Small intestine (tissue), 7 donors: ENCODE measurements around the gene CACNA1H. TPM values are rescaled to one million over a fixed set of nuclear protein-coding genes. Genes with fewer than 3 reads are reported as not detected.

ENCODE experiments used
- DNase-seq, 2 donors: peaks; one replicate each; pipeline versions ENCODE4 v3.0.0 to v3.0.0-alpha.2; 2013
- FAIRE-seq: peaks from 2 replicates; lab custom pipeline; 2012; peaks lifted over from hg19 to GRCh38; lab: Jason Lieb, UNC
- H3K27ac ChIP-seq, 3 donors: one replicate each; pipeline ENCODE4 v1.5.1; 2013; ENCODE audit warnings: low read length in 2 of 3, mild to moderate bottlenecking in 2 of 3, control low read depth in 1 of 3, inconsistent platforms in 1 of 3, low read depth in 1 of 3, moderate library complexity in 1 of 3
- H3K27me3 ChIP-seq, 3 donors: one replicate each; pipeline ENCODE4 v1.6.1; 2013; ENCODE audit warnings: low read length in 3 of 3, inconsistent platforms in 1 of 3; ENCODE audit not compliant: control insufficient read depth in 3 of 3, insufficient read depth in 3 of 3
- H3K36me3 ChIP-seq, 3 donors: one replicate each; pipeline ENCODE4 v1.6.1; 2013; ENCODE audit warnings: low read length in 3 of 3, inconsistent platforms in 1 of 3, low read depth in 1 of 3, mild to moderate bottlenecking in 1 of 3, moderate library complexity in 1 of 3; ENCODE audit not compliant: control insufficient read depth in 3 of 3, insufficient read depth in 2 of 3
- H3K4me1 ChIP-seq, 3 donors: one replicate each; pipeline ENCODE4 v1.6.1; 2013; ENCODE audit warnings: low read length in 2 of 3, inconsistent platforms in 1 of 3, low read depth in 1 of 3, mild to moderate bottlenecking in 1 of 3, moderate library complexity in 1 of 3; ENCODE audit not compliant: control insufficient read depth in 3 of 3, insufficient read depth in 2 of 3
- H3K4me3 ChIP-seq, 3 donors: one replicate each; pipeline ENCODE4 v1.5.1; 2013; ENCODE audit warnings: low read length in 3 of 3, control low read depth in 1 of 3, inconsistent platforms in 1 of 3, low read depth in 1 of 3, mild to moderate bottlenecking in 1 of 3, moderate library complexity in 1 of 3
- H3K9me3 ChIP-seq, 2 donors: one replicate each; pipeline ENCODE4 v1.6.1; 2013; ENCODE audit warnings: low read depth in 1 of 2, low read length in 1 of 2; ENCODE audit not compliant: control insufficient read depth in 2 of 2, insufficient read depth in 1 of 2
- WGBS, 3 donors: extraction: QIAGEN DNeasy Blood & Tissue Kit; methylation state at CpG; one replicate each; pipeline ENCODE4 v1.1.7; 2013; 5-methylcytosine and 5-hydroxymethylcytosine counted together
- polyA plus RNA-seq, 4 donors: library from polyadenylated mRNA; stranded (reverse) in 3 of 4; unstranded in 1 of 4; fragments of 200-250 nt in 3 of 4; fragments of 120-200 nt in 1 of 4; gene quantifications; one replicate each; pipeline versions ENCODE4 v1.2.1 to v1.2.3, GENCODE V29; 2013
- donor health status: healthy with polysubstance abuse.
- donor health status: control.
- donor health status: control.
- donor health status: Bipolar disorder and iron deficiency.
- donor health status: healthy.

CACNA1H gene
- polyA plus RNA-seq, 4 donors = 0.22 to 7.0 (median 3.2) TPM

DNA sequence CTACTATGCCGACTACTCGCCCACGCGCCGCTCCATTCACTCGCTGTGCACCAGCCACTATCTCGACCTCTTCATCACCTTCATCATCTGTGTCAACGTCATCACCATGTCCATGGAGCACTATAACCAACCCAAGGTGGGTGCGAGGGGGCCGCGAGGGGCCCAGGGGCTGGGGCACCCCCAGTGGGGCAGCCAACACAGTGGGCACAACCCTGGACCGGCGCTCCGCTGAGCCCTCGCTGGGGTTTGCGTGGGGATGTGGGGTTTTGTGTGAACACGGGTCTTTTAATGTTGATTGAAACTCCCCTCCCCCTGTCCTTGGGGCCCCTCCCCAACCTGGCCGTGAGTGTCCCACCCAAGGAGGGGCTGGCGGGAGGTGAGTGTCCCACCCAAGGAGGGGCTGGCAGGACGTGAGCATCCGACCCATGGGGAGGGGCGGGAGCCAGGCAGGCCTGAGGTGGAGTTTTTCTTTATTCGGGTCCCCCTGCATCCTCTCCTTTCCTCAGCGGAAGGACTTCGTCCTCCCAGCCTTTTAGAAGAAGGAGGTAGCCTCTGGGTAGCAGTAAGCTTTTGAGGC, 61.0 kb downstream of the CACNA1H start:
- 81 to 89% (median 82%) methylated on average over 24 to 25 of the region's 25 CpGs for WGBS, 3 donors
- Histone ChIP-seq H3K27me3 (no peaks in the 10 kb centered on the region), H3K27ac (no peak overlapping the region), H3K36me3 (peaks cover 0 to 9% (median 3%) of the 10 kb centered on the region in 3 donors), H3K9me3 (no peaks in the 10 kb centered on the region), H3K4me1 (no peaks in the 10 kb centered on the region), H3K4me3 (no peak overlapping the region)
- DNase-seq (no peak), FAIRE-seq (no peak)

DNA sequence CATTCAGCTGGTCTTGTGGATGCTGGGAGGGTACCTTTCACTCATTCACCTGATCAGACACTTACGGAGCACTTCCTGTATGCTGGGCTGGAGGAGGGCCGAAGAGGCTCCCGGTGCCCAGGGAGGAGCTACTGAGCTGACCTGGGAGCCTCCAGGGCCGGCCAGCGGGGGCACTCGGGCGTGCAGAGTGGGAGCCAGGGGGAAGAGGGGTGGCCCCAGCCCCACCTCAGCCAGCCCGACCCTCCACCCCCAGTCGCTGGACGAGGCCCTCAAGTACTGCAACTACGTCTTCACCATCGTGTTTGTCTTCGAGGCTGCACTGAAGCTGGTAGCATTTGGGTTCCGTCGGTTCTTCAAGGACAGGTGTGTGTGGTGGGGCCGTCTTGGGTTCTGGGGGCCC, 61.8 kb downstream of the CACNA1H start:
- no peak for DNase-seq
- Histone ChIP-seq H3K27me3 (no peaks in the 10 kb centered on the region), H3K27ac (no peak overlapping the region), H3K4me3 (no peak overlapping the region), H3K9me3 (no peaks in the 10 kb centered on the region), H3K4me1 (no peaks in the 10 kb centered on the region), H3K36me3 (peaks cover 0 to 7% (median 3%) of the 10 kb centered on the region in 3 donors)
- WGBS, 3 donors = 78 to 81% (median 79%) methylated on average over 14 to 16 of the region's 16 CpGs
- FAIRE-seq = no peak

DNA sequence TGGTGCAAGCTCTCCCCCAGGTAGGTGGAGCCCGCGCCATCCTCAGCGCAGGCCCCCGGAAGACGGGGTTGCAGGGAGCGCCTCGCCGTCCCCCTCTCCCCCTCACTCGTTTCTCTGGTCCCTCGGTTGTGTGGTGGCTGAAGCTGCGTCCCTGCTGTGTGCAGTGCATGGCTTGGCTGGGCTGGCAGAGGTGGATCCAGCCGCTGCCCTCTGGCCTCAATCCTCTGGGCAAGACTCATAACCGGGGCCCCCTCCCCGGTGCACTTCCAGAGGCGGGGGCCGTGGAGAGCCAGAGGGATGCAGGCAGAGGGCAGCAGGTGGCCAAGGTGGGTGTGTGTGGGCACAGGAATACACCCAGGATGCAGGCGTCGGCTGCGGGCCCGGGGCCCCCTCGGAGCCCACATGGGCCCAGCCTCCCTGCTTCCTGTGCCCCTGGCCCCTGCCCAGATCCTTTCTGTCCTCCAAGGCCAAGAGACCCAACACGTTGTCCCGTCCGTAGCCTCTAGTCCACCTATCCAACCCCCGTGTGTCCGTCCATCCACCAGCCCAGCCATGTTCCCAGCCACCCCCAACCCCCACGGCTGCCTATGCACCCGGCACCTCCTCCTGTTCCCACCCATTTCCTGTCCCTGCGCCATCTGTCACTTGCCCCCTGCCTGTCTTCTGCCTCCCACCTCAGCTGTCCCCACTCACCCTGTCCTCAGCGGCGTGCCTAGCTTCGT, 62.8 kb downstream of the CACNA1H start:
- FAIRE-seq = no peak
- no peaks in the 10 kb centered on the region for H3K4me1 ChIP-seq
- no peaks in the 10 kb centered on the region for H3K9me3 ChIP-seq
- H3K27ac ChIP-seq = no peak overlapping the region
- 73 to 77% (median 75%) methylated on average over 26 to 32 of the region's 32 CpGs for WGBS, 3 donors
- no peak overlapping the region for H3K4me3 ChIP-seq
- peaks cover 0 to 8% (median 3%) of the 10 kb centered on the region in 3 donors for H3K36me3 ChIP-seq
- no peaks in the 10 kb centered on the region for H3K27me3 ChIP-seq
- no peak for DNase-seq

DNA sequence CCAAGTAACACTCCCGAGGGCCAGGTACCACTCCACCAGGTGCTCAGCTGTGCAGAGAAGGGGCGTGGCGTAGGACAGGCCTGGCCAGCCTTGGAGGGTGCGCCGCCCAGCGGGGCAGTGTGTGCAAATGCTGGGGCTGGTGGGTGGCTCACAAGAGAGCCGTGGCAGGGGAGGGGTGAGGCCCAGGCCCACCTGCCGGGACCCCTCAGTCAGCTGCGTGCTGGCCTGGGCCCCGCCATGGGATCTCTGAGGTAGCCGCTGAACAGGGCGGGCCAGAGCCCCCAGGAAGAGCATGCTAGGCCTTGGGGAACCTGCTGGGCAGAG, 63.4 kb downstream of the CACNA1H start:
- FAIRE-seq = no peak
- 57 to 82% (median 69%) methylated on average over 9 to 12 of the region's 12 CpGs for WGBS, 3 donors

DNA sequence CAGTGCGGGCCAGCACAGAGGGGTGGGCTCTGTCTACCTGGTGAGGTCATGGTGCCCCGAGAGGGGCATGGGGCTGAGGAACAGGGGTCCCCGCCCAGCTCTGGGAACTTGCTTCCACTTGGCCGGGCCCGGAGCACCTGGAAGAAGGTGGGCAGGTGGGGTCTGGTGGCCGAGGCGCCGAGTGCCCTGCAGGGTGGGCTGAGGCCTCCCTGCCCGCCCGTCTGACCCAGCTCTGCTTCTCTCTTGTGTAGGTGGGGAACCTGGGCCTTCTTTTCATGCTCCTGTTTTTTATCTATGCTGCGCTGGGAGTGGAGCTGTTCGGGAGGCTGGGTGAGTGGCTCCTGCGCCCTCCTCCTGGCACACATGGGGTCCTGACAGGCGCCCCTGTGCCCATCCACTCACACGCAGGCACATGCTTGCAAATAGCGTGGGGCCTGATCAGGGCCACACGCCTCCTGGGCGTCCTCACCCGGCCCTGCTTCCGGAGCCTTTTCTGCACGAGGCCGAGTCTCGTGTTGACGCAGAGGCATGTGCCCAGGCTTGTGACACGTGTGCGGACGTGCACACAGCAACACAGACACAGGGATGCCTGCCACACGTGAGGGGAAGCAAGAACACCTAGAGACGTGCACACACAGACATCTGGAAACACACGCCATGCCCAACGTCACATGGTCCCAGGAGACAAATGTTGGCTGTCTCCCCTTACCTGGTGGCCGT, 63.9 kb downstream of the CACNA1H start:
- H3K4me3 ChIP-seq = no peak overlapping the region
- no peaks in the 10 kb centered on the region for H3K27me3 ChIP-seq
- H3K4me1 ChIP-seq = no peaks in the 10 kb centered on the region
- 85 to 93% (median 89%) methylated on average over 24 to 32 of the region's 32 CpGs for WGBS, 3 donors
- no peaks in the 10 kb centered on the region for H3K9me3 ChIP-seq
- DNase-seq = no peak
- H3K36me3 ChIP-seq = peaks cover 0 to 16% (median 3%) of the 10 kb centered on the region in 3 donors
- FAIRE-seq = no peak
- H3K27ac ChIP-seq = no peak overlapping the region

More for the DNA sequence above, 63.4 kb downstream of the CACNA1H start:
- no peaks in the 10 kb centered on the region for H3K4me1 ChIP-seq
- no peaks in the 10 kb centered on the region for H3K9me3 ChIP-seq
- H3K4me3 ChIP-seq = no peak overlapping the region
- H3K27ac ChIP-seq = no peak overlapping the region
- H3K36me3 ChIP-seq = peaks cover 0 to 11% (median 3%) of the 10 kb centered on the region in 3 donors
- no peaks in the 10 kb centered on the region for H3K27me3 ChIP-seq
- no peak for DNase-seq

DNA sequence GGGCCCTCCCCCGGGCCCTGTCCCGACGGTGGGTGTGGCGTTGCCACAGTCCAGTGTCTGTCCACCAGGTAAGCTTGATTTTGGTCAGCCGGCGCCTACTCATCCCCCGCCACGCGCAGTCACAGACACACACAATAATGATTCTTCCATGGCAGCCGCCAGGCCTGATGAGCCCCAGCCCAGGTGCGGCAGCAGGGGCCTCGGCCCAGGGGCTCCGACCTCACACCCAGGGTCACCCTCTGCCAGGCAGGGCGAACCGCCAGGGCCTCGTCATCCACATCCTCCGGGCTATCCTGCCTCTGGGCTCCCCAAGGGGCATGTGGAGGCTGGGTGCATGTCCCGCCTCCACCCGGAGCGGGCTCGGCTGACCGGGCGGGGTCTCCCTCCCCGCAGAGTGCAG, 64.6 kb downstream of the CACNA1H start:
- WGBS, 3 donors = 84 to 90% (median 89%) methylated on average over 24 of the region's 24 CpGs
- H3K9me3 ChIP-seq = no peaks in the 10 kb centered on the region
- FAIRE-seq = no peak

DNA sequence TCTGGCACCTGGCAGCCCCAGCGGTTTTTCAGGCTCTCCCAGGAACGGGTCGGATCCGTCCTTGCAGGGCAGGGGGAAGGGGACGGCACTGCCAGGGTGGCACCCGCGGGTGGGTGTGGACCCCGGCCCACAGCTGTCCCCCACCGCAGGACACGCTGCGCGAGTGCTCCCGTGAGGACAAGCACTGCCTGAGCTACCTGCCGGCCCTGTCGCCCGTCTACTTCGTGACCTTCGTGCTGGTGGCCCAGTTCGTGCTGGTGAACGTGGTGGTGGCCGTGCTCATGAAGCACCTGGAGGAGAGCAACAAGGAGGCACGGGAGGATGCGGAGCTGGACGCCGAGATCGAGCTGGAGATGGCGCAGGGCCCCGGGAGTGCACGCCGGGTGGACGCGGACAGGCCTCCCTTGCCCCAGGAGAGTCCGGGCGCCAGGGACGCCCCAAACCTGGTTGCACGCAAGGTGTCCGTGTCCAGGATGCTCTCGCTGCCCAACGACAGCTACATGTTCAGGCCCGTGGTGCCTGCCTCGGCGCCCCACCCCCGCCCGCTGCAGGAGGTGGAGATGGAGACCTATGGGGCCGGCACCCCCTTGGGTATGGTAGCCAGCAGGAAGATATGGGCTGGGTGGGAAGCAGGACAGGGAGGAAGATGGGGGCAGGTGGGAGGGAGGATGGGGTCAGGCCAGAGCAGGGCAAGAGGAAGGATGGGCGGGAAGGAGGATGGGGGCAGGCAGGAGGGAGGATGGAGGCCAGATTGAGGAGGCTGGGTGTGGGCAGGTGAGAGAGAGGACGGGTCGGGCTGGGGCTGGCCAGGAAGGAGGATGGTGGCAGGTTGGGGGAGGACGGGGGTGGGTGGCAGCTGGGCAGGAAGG, 65.4 kb downstream of the CACNA1H start:
- Histone ChIP-seq H3K4me1 (no peaks in the 10 kb centered on the region), H3K36me3 (peaks cover 0 to 16% (median 3%) of the 10 kb centered on the region in 3 donors)
- WGBS, 3 donors = 87 to 90% (median 89%) methylated on average over 48 to 49 of the region's 49 CpGs

More for the DNA sequence above, 64.6 kb downstream of the CACNA1H start:
- no peaks in the 10 kb centered on the region for H3K4me1 ChIP-seq
- DNase-seq = no peak
- no peak overlapping the region for H3K4me3 ChIP-seq
- peaks cover 0 to 16% (median 3%) of the 10 kb centered on the region in 3 donors for H3K36me3 ChIP-seq
- H3K27me3 ChIP-seq = no peaks in the 10 kb centered on the region
- H3K27ac ChIP-seq = no peak overlapping the region

More for the DNA sequence above, 65.4 kb downstream of the CACNA1H start:
- Histone ChIP-seq H3K27ac (no peak overlapping the region), H3K9me3 (no peaks in the 10 kb centered on the region), H3K27me3 (no peaks in the 10 kb centered on the region), H3K4me3 (no peak overlapping the region)
- no peak for FAIRE-seq
- DNase-seq = no peak
